Tibial nerve (tissue), 4 donors: ENCODE data around the gene NDRG3.
A peak's percentile ranks its signal among the peaks of the same experiment; 100 is the strongest.

Experiments used
- EP300 ChIP-seq, 2 donors: sonication (generic); formaldehyde crosslinking; IDR thresholded peaks; one replicate each; pipeline ENCODE4 v1.6.1; 2017; ENCODE audit warnings: antibody characterized with exemption in 2 of 2, mild to moderate bottlenecking in 1 of 2
- POLR2A ChIP-seq, 2 donors: fragments of 450-650 bp; IDR thresholded peaks; one replicate each; pipeline ENCODE4 v1.6.1; 2017; ENCODE audit warnings: antibody characterized with exemption in 2 of 2, mild to moderate bottlenecking in 2 of 2, moderate library complexity in 2 of 2
- TF ChIP-seq, protein P1 (sequence below), 5 experiments: fragments of 200-600 bp in 3 of 5; fragments of 450-650 bp in 2 of 5; sonication (generic) in 3 of 5; IDR thresholded peaks; one replicate each; pipeline ENCODE4 v1.5.1; 2016 to 2019; ENCODE audit warnings: antibody characterized with exemption in 5 of 5, mild to moderate bottlenecking in 3 of 5, moderate library complexity in 2 of 5

DNA sequence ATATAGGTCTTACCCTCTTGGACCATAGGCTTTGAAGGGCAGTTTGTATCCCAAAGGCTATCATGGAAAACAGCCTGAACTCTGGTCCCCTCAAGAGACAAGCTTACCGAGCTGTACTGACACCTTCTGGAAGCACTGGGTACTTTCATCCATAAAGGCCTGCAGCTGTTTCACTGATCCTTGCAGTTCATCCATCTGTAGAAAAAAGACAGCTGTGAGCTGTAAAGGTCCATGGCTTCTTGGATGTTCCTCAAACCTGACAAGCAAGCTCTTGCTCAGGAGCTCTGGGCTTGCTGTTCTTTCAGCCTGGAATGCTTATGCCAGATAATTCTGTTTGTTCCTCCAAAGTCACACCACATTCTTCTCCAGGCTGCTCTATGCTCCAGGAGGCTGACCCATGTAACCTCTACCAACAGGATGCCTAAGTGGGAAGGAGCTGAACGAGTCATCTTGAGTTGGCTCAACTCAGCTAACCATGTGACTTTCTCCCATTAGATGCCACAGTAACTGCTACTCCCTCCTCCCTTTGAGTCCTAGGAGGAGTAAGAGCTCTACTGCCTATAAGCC lies 8.8 kb upstream of the NDRG3 start:
- no peak for TF ChIP-seq POLR2A (IDR thresholded peaks at IDR 0.05)
- TF ChIP-seq, protein P1, sequence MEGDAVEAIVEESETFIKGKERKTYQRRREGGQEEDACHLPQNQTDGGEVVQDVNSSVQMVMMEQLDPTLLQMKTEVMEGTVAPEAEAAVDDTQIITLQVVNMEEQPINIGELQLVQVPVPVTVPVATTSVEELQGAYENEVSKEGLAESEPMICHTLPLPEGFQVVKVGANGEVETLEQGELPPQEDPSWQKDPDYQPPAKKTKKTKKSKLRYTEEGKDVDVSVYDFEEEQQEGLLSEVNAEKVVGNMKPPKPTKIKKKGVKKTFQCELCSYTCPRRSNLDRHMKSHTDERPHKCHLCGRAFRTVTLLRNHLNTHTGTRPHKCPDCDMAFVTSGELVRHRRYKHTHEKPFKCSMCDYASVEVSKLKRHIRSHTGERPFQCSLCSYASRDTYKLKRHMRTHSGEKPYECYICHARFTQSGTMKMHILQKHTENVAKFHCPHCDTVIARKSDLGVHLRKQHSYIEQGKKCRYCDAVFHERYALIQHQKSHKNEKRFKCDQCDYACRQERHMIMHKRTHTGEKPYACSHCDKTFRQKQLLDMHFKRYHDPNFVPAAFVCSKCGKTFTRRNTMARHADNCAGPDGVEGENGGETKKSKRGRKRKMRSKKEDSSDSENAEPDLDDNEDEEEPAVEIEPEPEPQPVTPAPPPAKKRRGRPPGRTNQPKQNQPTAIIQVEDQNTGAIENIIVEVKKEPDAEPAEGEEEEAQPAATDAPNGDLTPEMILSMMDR (IDR thresholded peaks at IDR 0.05): peak; percentile 48 to 65 (median 63)
- TF ChIP-seq EP300 (IDR thresholded peaks at IDR 0.05): no peak
